H1 (cell line): ENCODE data around the gene NEDD4L. TPM values are rescaled to one million over a fixed set of nuclear protein-coding genes. Genes with fewer than 3 reads are reported as not detected.
A peak's percentile ranks its signal among the peaks of the same experiment; 100 is the strongest.

Source experiments
- CTCF ChIA-PET: fragments of 300-600 bp; sonication (Branson Sonifier 250); formaldehyde crosslinking; loops from one replicate; lab custom pipeline; 2021; ENCODE audit not compliant: partially characterized antibody; lab: Charles Lee
- POLR2A ChIA-PET: fragments of 300-600 bp; sonication (Branson Sonifier 250); formaldehyde crosslinking; loops from one replicate; lab custom pipeline; 2021; ENCODE audit warnings: inconsistent platforms; ENCODE audit not compliant: partially characterized antibody; lab: Charles Lee
- DNase-seq, 2 experiments: peaks; one replicate each; pipeline versions ENCODE4 v3.0.0 to v3.0.0-alpha.2; 2010 to 2022; ENCODE audit warnings: low spot score in 2 of 2, low read depth in 1 of 2, mixed read lengths in 1 of 2
- FAIRE-seq: peaks from 2 replicates; lab custom pipeline; 2011; peaks lifted over from hg19 to GRCh38; lab: Jason Lieb, UNC
- H2AFZ ChIP-seq: 2 replicates; pipeline ENCODE4 v1.8.1; 2012; ENCODE audit warnings: low read length, inconsistent platforms
- H2AK5ac ChIP-seq: 2 replicates; pipeline ENCODE4 v1.6.1; 2013; ENCODE audit warnings: low read depth, low read length
- H2BK120ac ChIP-seq: replicated peaks from 2 replicates; pipeline ENCODE3; 2013; ENCODE audit warnings: low read depth, low read length, inconsistent platforms
- H2BK12ac ChIP-seq: 2 replicates; pipeline ENCODE4 v1.6.1; 2013; ENCODE audit warnings: low read depth, low read length
- H2BK15ac ChIP-seq: 2 replicates; pipeline ENCODE4 v1.6.1; 2013; ENCODE audit warnings: low read length
- H2BK20ac ChIP-seq: 2 replicates; pipeline ENCODE4 v1.6.1; 2013; ENCODE audit warnings: low read length
- H2BK5ac ChIP-seq: 2 replicates; pipeline ENCODE4 v1.6.1; 2013; ENCODE audit warnings: low read depth, low read length
- H3K14ac ChIP-seq: 2 replicates; pipeline ENCODE4 v1.6.1; 2013; ENCODE audit warnings: inconsistent platforms; ENCODE audit not compliant: insufficient read length
- H3K18ac ChIP-seq: 2 replicates; pipeline ENCODE4 v1.6.1; 2013; ENCODE audit warnings: low read length; ENCODE audit errors: extremely low read depth
- H3K23ac ChIP-seq: 2 replicates; pipeline ENCODE4 v1.6.1; 2013; ENCODE audit warnings: inconsistent platforms; ENCODE audit not compliant: insufficient read length
- H3K23me2 ChIP-seq: 2 replicates; pipeline ENCODE4 v1.6.1; 2013; ENCODE audit warnings: low read depth, low read length
- H3K27ac ChIP-seq: 2 replicates; pipeline ENCODE4 v1.6.1; 2011; ENCODE audit warnings: low read depth, low read length, inconsistent platforms
- H3K27me3 ChIP-seq, 4 experiments: replicated peaks in 1 of 4; 1 replicate in 1 of 4; 2 replicates in 3 of 4; pipeline versions ENCODE4 v1.6.1 to v1.8.1; 2011 to 2013; ENCODE audit warnings: low read length in 3 of 4, mild to moderate bottlenecking in 3 of 4, inconsistent platforms in 2 of 4, mixed read lengths in 2 of 4, moderate library complexity in 1 of 4; ENCODE audit not compliant: control insufficient read depth in 3 of 4, insufficient read depth in 3 of 4; ENCODE audit errors: extremely low read depth in 1 of 4
- H3K36me3 ChIP-seq, 4 experiments: 2 replicates each; pipeline versions ENCODE4 v1.6.1 to v1.8.1; 2011 to 2013; ENCODE audit warnings: mild to moderate bottlenecking in 4 of 4, low read length in 3 of 4, moderate library complexity in 2 of 4, control low read depth in 1 of 4, inconsistent platforms in 1 of 4; ENCODE audit not compliant: insufficient read depth in 4 of 4, control insufficient read depth in 2 of 4
- H3K4ac ChIP-seq: replicated peaks from 2 replicates; pipeline ENCODE3; 2013; ENCODE audit warnings: low read length, low read depth, mixed read lengths, inconsistent platforms; ENCODE audit not compliant: insufficient read length
- H3K4me1 ChIP-seq, 4 experiments: replicated peaks in 1 of 4; 1 replicate in 1 of 4; 2 replicates in 3 of 4; pipeline versions ENCODE4 v1.6.1 to v1.8.1; 2011 to 2013; ENCODE audit warnings: low read length in 3 of 4, inconsistent platforms in 2 of 4, mixed read lengths in 1 of 4; ENCODE audit not compliant: insufficient read depth in 4 of 4, control insufficient read depth in 3 of 4
- H3K4me2 ChIP-seq, 2 experiments: 2 replicates each; pipeline versions ENCODE4 v1.6.1 to v1.8.1; 2011 to 2013; ENCODE audit warnings: low read depth in 2 of 2, low read length in 2 of 2, control low read depth in 1 of 2, inconsistent platforms in 1 of 2, mild to moderate bottlenecking in 1 of 2; ENCODE audit not compliant: insufficient read depth in 1 of 2
- H3K4me3 ChIP-seq, 4 experiments: fragments of 200-600, 300-600 bp in 1 of 4; sonication (generic), shearing (Covaris generic), sonication (Bioruptor Twin) in 1 of 4; 2 replicates each; pipeline versions ENCODE4 v1.5.1 to v1.8.1; 2011 to 2016; ENCODE audit warnings: low read length in 4 of 4, low read depth in 3 of 4, control low read depth in 2 of 4, inconsistent platforms in 2 of 4, mild to moderate bottlenecking in 2 of 4, mixed read lengths in 1 of 4, moderate library complexity in 1 of 4; ENCODE audit not compliant: insufficient read depth in 2 of 4; ENCODE audit errors: extremely low read depth in 1 of 4
- H3K56ac ChIP-seq: replicated peaks from 2 replicates; pipeline ENCODE3; 2013; ENCODE audit warnings: low read depth, mild to moderate bottlenecking, mixed read lengths, low read length, inconsistent platforms; ENCODE audit not compliant: insufficient read length
- H3K79me1 ChIP-seq: 2 replicates; pipeline ENCODE4 v1.6.1; 2013; ENCODE audit warnings: low read depth, low read length, control low read depth
- H3K79me2 ChIP-seq, 2 experiments: 2 replicates each; pipeline versions ENCODE4 v1.6.1 to v1.8.1; 2012 to 2013; ENCODE audit warnings: low read length in 2 of 2, mild to moderate bottlenecking in 2 of 2, inconsistent platforms in 1 of 2; ENCODE audit not compliant: insufficient read depth in 2 of 2, control insufficient read depth in 1 of 2
- H3K9ac ChIP-seq, 4 experiments: replicated peaks in 1 of 4; 1 replicate in 1 of 4; 2 replicates in 3 of 4; pipeline versions ENCODE4 v1.6.1 to v1.8.1; 2011 to 2013; ENCODE audit warnings: low read depth in 3 of 4, low read length in 3 of 4, control low read depth in 2 of 4, mild to moderate bottlenecking in 2 of 4, moderate library complexity in 2 of 4, inconsistent platforms in 1 of 4; ENCODE audit errors: extremely low read depth in 1 of 4
- H3K9me3 ChIP-seq, 2 experiments: 2 replicates each; pipeline versions ENCODE4 v1.6.1 to v1.8.1; 2012 to 2013; ENCODE audit warnings: mild to moderate bottlenecking in 2 of 2, moderate library complexity in 2 of 2, control low read depth in 1 of 2, inconsistent platforms in 1 of 2, low read depth in 1 of 2, low read length in 1 of 2, mixed read lengths in 1 of 2; ENCODE audit not compliant: insufficient read depth in 2 of 2
- H4K20me1 ChIP-seq, 2 experiments: replicated peaks in 1 of 2; 2 replicates each; pipeline versions ENCODE3 to v1.8.1; 2011 to 2013; ENCODE audit warnings: inconsistent platforms in 2 of 2, low read length in 2 of 2, mild to moderate bottlenecking in 1 of 2; ENCODE audit not compliant: insufficient read depth in 2 of 2, control insufficient read depth in 1 of 2
- H4K5ac ChIP-seq: 2 replicates; pipeline ENCODE4 v1.6.1; 2013; ENCODE audit warnings: low read length, low read depth, mixed read lengths, inconsistent platforms; ENCODE audit not compliant: insufficient read length
- H4K8ac ChIP-seq: 2 replicates; pipeline ENCODE4 v1.8.0; 2013; ENCODE audit warnings: mild to moderate bottlenecking, moderate library complexity, low read length, inconsistent platforms; ENCODE audit not compliant: insufficient read depth; ENCODE audit errors: extremely low read depth
- H4K91ac ChIP-seq: replicated peaks from 2 replicates; pipeline ENCODE3; 2013; ENCODE audit warnings: low read length, mixed read lengths, inconsistent platforms; ENCODE audit not compliant: insufficient read length
- RBBP5 ChIP-seq: IDR thresholded peaks from 2 replicates; pipeline ENCODE4 v1.7.1; 2012; ENCODE audit warnings: low read depth, mild to moderate bottlenecking, inconsistent platforms, low read length, moderate library complexity, borderline replicate concordance
- WGBS, 2 experiments: shearing (Covaris generic) in 1 of 2; methylation state at CpG; one replicate each; pipeline versions ENCODE4 v1.1.6 to v1.1.7; 2013 to 2015; ENCODE audit warnings: low lambda C conversion rate in 2 of 2, mixed read lengths in 2 of 2, inconsistent platforms in 1 of 2, low coverage in 1 of 2, missing lambda C conversion rate in 1 of 2; ENCODE audit not compliant: insufficient replicate concordance in 2 of 2, insufficient coverage in 1 of 2, insufficient read length in 1 of 2; ENCODE audit errors: extremely low coverage in 1 of 2, missing lambda C conversion rate in 1 of 2; 5-methylcytosine and 5-hydroxymethylcytosine counted together
- polyA plus RNA-seq, 7 experiments: library from polyadenylated mRNA; depleted of rRNA in 3 of 7; stranded (reverse) in 5 of 7; unstranded in 2 of 7; fragments of >200 nt in 5 of 7; fragments of 200-250 nt in 2 of 7; gene quantifications; 1 replicate in 5 of 7; 2 replicates in 1 of 7; 4 replicates in 1 of 7; pipeline versions ENCODE4 v1.2.1 to v1.2.3, GENCODE V29; 2011 to 2013; ENCODE audit warnings: missing spikeins in 2 of 7, mixed read lengths in 2 of 7
- total RNA-seq: library from RNA; stranded (reverse); fragmentation: NEBNext Ultra II Directional; extraction: Animal tissue kit (Norgen Biotek cat#: 25700); gene quantifications from 2 replicates; pipeline ENCODE4 v1.2.1, GENCODE V29; 2021
- TF ChIP-seq, protein P1 (sequence below): IDR thresholded peaks from 2 replicates; pipeline ENCODE4 v1.6.1; 2011; ENCODE audit warnings: low read length, improper control_type of control experiment
- TF ChIP-seq, protein P2 (sequence below): IDR thresholded peaks from 2 replicates; pipeline ENCODE4 v1.6.1; 2012; ENCODE audit warnings: low read length, inconsistent platforms

The NEDD4L gene
- total and polyA plus RNA-seq, 2 of the 8 experiments (the other 6 are each of a cell fraction or from before 2014, with no cell fraction given) = 37.3 to 69.8 TPM

DNA sequence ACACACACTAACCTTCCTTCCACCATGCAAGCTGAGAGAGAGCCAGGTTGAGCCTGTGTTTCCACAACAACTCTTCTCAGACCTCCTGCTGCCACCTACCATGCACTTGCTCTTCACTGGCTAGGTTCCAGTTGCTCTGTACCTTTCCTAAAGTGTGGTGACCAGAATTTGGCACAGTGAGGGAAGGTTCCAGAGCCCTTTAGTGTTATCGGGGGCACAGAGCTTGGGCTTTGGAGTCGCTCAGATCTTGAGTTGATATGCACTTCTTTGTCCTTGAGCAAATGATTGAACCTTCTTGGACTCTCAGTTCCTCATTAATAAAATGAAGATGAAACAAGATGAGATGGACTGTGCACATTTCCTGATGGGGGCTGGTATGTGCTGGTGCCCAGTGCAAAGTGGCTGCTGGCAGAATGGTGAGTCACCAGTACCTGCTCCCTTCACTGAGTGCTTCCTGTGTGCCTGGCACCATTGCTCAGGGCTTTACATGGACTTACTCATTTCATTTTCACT, 47.1 kb downstream of the NEDD4L start:
- H4K91ac ChIP-seq = no peak overlapping the region
- POLR2A ChIA-PET = interaction anchor here (1.1 kb wide), 1 partner anchor 95 kb away, joined by 3 read pairs; no protein-coding TSS in a partner anchor
- H4K20me1 ChIP-seq = no peaks in the 10 kb centered on the region
- H3K36me3 ChIP-seq = peaks cover 0 to 6% (median 3%) of the 10 kb centered on the region in 4 experiments; a peak in 2 of 8 replicates
- H3K4me1 ChIP-seq = peaks cover 6 to 32% (median 23%) of the 10 kb centered on the region in 4 experiments
- no peak overlapping the region; the same call in 1 of the 2 replicates for H2BK12ac ChIP-seq
- H2BK120ac ChIP-seq = no peak overlapping the region
- H3K23ac ChIP-seq = no peak overlapping the region
- no peak overlapping the region for H2AFZ ChIP-seq
- H4K8ac ChIP-seq = no peak overlapping the region
- no peak overlapping the region for H3K4me3 ChIP-seq
- no peak overlapping the region for H3K4ac ChIP-seq
- no peak overlapping the region for H3K56ac ChIP-seq
- H2BK20ac ChIP-seq = no peak overlapping the region; the same call in 1 of the 2 replicates
- peak overlapping the region; percentile 91; the same call in 1 of the 2 replicates for H2AK5ac ChIP-seq
- H3K79me1 ChIP-seq = peaks cover 16% of the 10 kb centered on the region
- no peak overlapping the region for H2BK5ac ChIP-seq
- H3K23me2 ChIP-seq = no peaks in the 10 kb centered on the region; the same call in 1 of the 2 replicates
- WGBS, 2 experiments = 83% methylated on average over 2 of the region's 2 CpGs; no CpG with 5 or more reads in 1 of the 2 experiments
- TF ChIP-seq, protein P1, sequence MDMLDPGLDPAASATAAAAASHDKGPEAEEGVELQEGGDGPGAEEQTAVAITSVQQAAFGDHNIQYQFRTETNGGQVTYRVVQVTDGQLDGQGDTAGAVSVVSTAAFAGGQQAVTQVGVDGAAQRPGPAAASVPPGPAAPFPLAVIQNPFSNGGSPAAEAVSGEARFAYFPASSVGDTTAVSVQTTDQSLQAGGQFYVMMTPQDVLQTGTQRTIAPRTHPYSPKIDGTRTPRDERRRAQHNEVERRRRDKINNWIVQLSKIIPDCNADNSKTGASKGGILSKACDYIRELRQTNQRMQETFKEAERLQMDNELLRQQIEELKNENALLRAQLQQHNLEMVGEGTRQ = no peak
- TF ChIP-seq RBBP5 = no peak
- TF ChIP-seq, protein P2, sequence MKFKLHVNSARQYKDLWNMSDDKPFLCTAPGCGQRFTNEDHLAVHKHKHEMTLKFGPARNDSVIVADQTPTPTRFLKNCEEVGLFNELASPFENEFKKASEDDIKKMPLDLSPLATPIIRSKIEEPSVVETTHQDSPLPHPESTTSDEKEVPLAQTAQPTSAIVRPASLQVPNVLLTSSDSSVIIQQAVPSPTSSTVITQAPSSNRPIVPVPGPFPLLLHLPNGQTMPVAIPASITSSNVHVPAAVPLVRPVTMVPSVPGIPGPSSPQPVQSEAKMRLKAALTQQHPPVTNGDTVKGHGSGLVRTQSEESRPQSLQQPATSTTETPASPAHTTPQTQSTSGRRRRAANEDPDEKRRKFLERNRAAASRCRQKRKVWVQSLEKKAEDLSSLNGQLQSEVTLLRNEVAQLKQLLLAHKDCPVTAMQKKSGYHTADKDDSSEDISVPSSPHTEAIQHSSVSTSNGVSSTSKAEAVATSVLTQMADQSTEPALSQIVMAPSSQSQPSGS = no peak
- H3K18ac ChIP-seq = peak overlapping the region; percentile 57; the same call in 1 of the 2 replicates
- H3K27ac ChIP-seq = no peak overlapping the region
- CTCF ChIA-PET = interaction anchor here (1.1 to 1.7 kb wide), 3 partner anchors 10 to 13 kb away, joined by 3 to 6 read pairs (median 4); no protein-coding TSS in a partner anchor
- no peak for FAIRE-seq
- no peak for DNase-seq
- H3K9me3 ChIP-seq = no peaks in the 10 kb centered on the region
- H3K79me2 ChIP-seq = peaks cover 0 to 66% of the 10 kb centered on the region in 2 experiments; a peak in 2 of 4 replicates
- H4K5ac ChIP-seq = no peak overlapping the region
- H3K4me2 ChIP-seq = no peak overlapping the region
- H3K27me3 ChIP-seq = no peaks in the 10 kb centered on the region
- H3K14ac ChIP-seq = no peak overlapping the region
- H2BK15ac ChIP-seq = 0 out of 2 replicates have a peak overlapping the region, but pooled peaks have one; percentile 84
- no peak overlapping the region for H3K9ac ChIP-seq
